KMS-11 (cell line): ENCODE measurements around the gene PDE1A.

Experiments used
- H2AFZ ChIP-seq: fragments of 200-600 bp; sonication (generic); 2 replicates; pipeline ENCODE4 v1.6.1; 2016; ENCODE audit warnings: antibody characterized with exemption, mixed run types, low read depth
- H3K27ac ChIP-seq: fragments of 200-600 bp; sonication (generic); 2 replicates; pipeline ENCODE4 v1.6.1; 2016; ENCODE audit warnings: mild to moderate bottlenecking, mixed run types
- H3K27me3 ChIP-seq: fragments of 200-600 bp; sonication (generic); 2 replicates; pipeline ENCODE4 v1.6.1; 2017; ENCODE audit warnings: mild to moderate bottlenecking, low read depth, mixed run types, moderate library complexity; ENCODE audit not compliant: insufficient read depth
- H3K36me3 ChIP-seq: fragments of 200-600 bp; sonication (generic); 2 replicates; pipeline ENCODE4 v1.6.1; 2017; ENCODE audit warnings: mild to moderate bottlenecking, mixed run types; ENCODE audit not compliant: insufficient read depth
- H3K4me1 ChIP-seq: fragments of 200-600 bp; sonication (generic); 2 replicates; pipeline ENCODE4 v1.6.1; 2016; ENCODE audit warnings: mild to moderate bottlenecking, low read depth, mixed run types; ENCODE audit not compliant: poor library complexity, severe bottlenecking
- H3K4me2 ChIP-seq: fragments of 200-600 bp; sonication (generic); 2 replicates; pipeline ENCODE4 v1.7.0; 2016; ENCODE audit warnings: mild to moderate bottlenecking, mixed run types
- H3K4me3 ChIP-seq: fragments of 200-600 bp; sonication (generic); IDR thresholded peaks from 2 replicates; pipeline ENCODE4 v1.6.1; 2017; ENCODE audit warnings: low read depth, low read length, mixed read lengths; ENCODE audit not compliant: insufficient read depth
- H3K79me2 ChIP-seq: fragments of 200-600 bp; sonication (generic); 2 replicates; pipeline ENCODE4 v1.6.1; 2016; ENCODE audit warnings: low read depth, mixed run types; ENCODE audit not compliant: insufficient read depth
- H3K9ac ChIP-seq: fragments of 200-600 bp; sonication (generic); 2 replicates; pipeline ENCODE4 v1.6.1; 2016; ENCODE audit warnings: mild to moderate bottlenecking, mixed run types
- H4K20me1 ChIP-seq: fragments of 200-600 bp; sonication (generic); 2 replicates; pipeline ENCODE4 v1.6.1; 2016; ENCODE audit warnings: mild to moderate bottlenecking, mixed run types; ENCODE audit not compliant: insufficient read depth
- TF ChIP-seq, protein P1 (sequence below): fragments of 200-600 bp; sonication (generic); conservative IDR thresholded peaks from 2 replicates; pipeline ENCODE4 v1.6.1; 2017; ENCODE audit warnings: low read depth, mild to moderate bottlenecking, antibody characterized with exemption, low read length, moderate library complexity, mixed read lengths

The PDE1A gene

DNA sequence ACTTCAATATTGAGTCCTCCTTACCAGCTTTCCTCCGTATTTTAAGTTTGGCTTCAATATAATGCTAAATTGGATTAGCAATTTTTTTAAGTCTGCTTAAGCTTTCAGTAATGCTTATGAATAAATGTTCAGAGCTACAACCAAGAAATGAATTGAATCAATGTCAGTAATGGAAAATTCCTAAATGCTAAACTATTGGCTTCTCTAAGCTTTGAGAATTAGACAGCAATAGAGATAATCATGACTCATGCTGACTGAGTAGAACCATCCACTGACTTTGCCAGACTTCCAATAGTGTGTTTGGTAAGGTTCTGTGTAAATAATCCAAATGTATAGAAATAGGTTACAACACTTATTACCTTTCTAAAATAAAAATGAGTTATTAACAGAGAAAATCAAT, 8.9 kb upstream of the PDE1A start:
- H3K4me2 ChIP-seq: no peak overlapping the region
- no peak overlapping the region for H2AFZ ChIP-seq

DNA sequence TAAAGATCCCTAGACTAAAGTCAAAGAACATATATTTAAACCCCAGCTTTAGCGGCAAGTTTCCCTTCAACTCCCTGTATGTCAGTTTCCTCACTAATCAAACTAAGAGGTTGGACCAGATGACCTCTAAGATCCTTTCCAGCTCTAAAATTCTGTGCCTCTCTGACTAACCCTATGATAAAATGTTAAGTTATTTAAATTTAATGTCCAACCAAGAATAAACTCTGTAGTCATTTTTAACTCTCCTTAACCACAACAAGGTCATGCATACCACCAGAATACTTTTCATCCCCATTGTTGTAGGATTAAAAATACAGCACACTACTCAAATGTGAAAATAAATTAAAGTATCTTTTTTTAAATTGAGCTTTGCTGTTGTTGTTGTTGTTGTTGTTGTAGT, 5.2 kb upstream of the PDE1A start:
- Histone ChIP-seq H3K4me2 (no peak overlapping the region), H3K4me1 (no peaks in the 10 kb centered on the region), H2AFZ (no peak overlapping the region), H3K4me3 (no peak overlapping the region), H3K36me3 (no peaks in the 10 kb centered on the region), H4K20me1 (no peaks in the 10 kb centered on the region), H3K9ac (no peak overlapping the region), H3K27me3 (no peaks in the 10 kb centered on the region), H3K27ac (no peak overlapping the region), H3K79me2 (no peaks in the 10 kb centered on the region)
- TF ChIP-seq, protein P1, sequence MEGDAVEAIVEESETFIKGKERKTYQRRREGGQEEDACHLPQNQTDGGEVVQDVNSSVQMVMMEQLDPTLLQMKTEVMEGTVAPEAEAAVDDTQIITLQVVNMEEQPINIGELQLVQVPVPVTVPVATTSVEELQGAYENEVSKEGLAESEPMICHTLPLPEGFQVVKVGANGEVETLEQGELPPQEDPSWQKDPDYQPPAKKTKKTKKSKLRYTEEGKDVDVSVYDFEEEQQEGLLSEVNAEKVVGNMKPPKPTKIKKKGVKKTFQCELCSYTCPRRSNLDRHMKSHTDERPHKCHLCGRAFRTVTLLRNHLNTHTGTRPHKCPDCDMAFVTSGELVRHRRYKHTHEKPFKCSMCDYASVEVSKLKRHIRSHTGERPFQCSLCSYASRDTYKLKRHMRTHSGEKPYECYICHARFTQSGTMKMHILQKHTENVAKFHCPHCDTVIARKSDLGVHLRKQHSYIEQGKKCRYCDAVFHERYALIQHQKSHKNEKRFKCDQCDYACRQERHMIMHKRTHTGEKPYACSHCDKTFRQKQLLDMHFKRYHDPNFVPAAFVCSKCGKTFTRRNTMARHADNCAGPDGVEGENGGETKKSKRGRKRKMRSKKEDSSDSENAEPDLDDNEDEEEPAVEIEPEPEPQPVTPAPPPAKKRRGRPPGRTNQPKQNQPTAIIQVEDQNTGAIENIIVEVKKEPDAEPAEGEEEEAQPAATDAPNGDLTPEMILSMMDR: no peak

More for the DNA sequence above, 8.9 kb upstream of the PDE1A start:
- no peak overlapping the region for H3K4me3 ChIP-seq
- H3K27me3 ChIP-seq: no peaks in the 10 kb centered on the region
- no peaks in the 10 kb centered on the region for H3K4me1 ChIP-seq
- H3K27ac ChIP-seq: no peak overlapping the region
- no peaks in the 10 kb centered on the region for H4K20me1 ChIP-seq
- TF ChIP-seq, protein P1: no peak
- H3K79me2 ChIP-seq: no peaks in the 10 kb centered on the region
- no peaks in the 10 kb centered on the region for H3K36me3 ChIP-seq
- no peak overlapping the region for H3K9ac ChIP-seq

DNA sequence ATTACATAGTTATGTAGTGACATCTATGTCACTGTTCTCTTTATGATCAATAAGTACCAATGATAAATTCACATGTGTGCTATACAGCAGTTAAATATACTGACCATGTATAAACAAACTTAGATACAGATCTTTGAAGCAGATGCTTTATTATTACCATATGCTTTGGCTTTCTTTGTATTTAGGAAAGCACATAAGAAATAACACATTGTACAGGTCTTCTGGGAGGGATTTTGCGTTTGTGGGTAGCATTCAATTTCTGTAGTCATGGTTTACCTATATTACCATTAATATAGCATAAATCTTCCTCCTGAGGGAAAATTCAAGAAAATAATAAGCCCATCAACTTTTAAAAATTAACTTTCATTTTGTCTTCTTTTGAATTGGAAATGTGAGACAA, 1.6 kb upstream of the PDE1A start:
- Histone ChIP-seq H3K36me3 (no peaks in the 10 kb centered on the region), H3K27me3 (no peaks in the 10 kb centered on the region), H3K79me2 (no peaks in the 10 kb centered on the region), H3K4me3 (no peak overlapping the region), H2AFZ (no peak overlapping the region), H4K20me1 (no peaks in the 10 kb centered on the region), H3K4me2 (no peak overlapping the region), H3K9ac (no peak overlapping the region), H3K4me1 (no peaks in the 10 kb centered on the region), H3K27ac (no peak overlapping the region)
- TF ChIP-seq, protein P1: no peak

DNA sequence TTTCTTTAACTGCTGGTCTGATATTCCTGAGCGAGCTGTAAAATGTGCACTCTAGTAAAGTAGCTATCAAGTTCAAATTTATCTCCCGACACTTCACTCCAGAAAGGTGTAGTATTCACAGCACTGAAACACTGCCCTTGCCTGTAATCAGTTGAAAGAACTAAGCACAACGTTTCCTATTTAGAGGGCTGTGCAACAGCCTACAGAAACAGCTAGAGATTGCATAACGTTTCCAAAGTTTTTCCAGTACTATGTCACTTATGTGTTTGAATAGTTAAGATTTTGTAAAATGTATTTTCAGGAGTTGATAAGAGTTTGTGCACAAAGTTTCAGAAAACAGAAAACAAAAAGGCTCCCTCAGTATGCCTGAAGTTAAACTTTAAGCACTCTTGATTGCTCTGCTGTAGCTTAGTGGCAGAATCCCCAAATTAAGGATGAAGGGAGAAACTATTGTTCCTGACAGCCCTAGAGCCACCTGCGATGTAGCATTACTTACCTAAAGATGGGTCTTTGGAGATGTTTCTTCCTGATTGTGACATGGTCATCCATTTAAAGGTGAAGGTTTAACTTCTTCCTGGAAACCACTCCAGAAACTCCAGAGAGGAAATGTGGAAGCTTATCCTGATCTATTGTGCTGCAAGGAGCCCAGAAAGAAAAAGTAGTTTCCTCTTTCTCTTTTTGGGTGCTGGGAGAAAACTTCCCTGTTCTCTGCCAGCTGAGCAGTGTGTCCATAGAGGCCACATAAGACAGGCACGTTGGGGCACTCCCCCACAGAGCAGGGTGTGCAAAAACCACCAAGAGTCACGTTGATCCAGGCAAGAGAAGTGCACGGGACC, 536 bp downstream of the PDE1A start:
- H3K4me3 ChIP-seq: no peak overlapping the region
- H4K20me1 ChIP-seq: no peaks in the 10 kb centered on the region
- no peaks in the 10 kb centered on the region for H3K36me3 ChIP-seq
- H3K4me2 ChIP-seq: no peak overlapping the region
- no peak overlapping the region for H3K9ac ChIP-seq
- no peaks in the 10 kb centered on the region for H3K4me1 ChIP-seq
- no peaks in the 10 kb centered on the region for H3K27me3 ChIP-seq
- TF ChIP-seq, protein P1: no peak
- H3K79me2 ChIP-seq: no peaks in the 10 kb centered on the region
- no peak overlapping the region for H3K27ac ChIP-seq
- no peak overlapping the region for H2AFZ ChIP-seq
